ENCODE results near the gene IMMP2L. TPM values are rescaled to one million over a fixed set of nuclear protein-coding genes. Genes with fewer than 3 reads are reported as not detected.

The IMMP2L gene
- total RNA-seq, 1 experiment from 2014 or later = 8.6 TPM

DNA sequence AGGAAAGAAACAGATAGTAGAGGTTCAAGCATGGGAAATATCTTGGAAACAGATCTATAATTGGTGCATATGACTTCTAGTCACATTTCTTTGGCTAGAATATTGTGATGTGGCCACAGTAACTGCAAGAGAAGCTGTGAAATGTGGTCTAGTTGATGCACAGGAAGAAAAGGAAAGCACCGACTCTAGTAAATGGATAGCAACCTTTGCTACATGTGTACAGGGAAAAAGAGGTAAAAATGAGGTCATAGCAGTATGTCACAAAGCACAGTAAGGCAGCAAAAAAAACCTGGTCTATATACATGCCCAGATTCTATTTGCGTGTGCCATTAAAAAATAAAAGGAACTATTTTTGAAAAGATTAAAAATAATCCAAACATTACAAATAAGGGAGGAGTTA, 573.9 kb downstream of the IMMP2L start:
- H3K27ac ChIP-seq (ENCODE audit: low read length) = no peak overlapping the region
- H3K9me3 ChIP-seq (ENCODE audit: low read length) = no peaks in the 10 kb centered on the region
- ATAC-seq (no peak), DNase-seq (no peak)
- intact Hi-C loops (cut with micrococcal nuclease) = no loop called here
- no peak overlapping the region for H3K4me3 ChIP-seq (ENCODE audit: low read length)
- no peaks in the 10 kb centered on the region for H3K36me3 ChIP-seq (ENCODE audit: low read depth, low read length)
- H3K4me2 ChIP-seq (ENCODE audit: low read length) = no peak overlapping the region
- no peak overlapping the region for H2AFZ ChIP-seq (ENCODE audit: low read length)
- no peaks in the 10 kb centered on the region for H3K79me2 ChIP-seq (ENCODE audit: low read length)
- no peak overlapping the region for H3K9ac ChIP-seq (ENCODE audit: low read length)
- no peaks in the 10 kb centered on the region for H3K27me3 ChIP-seq (ENCODE audit: low read length)
- POLR2A ChIA-PET (ENCODE audit: unreplicated experiment) = no interaction called here
- no peaks in the 10 kb centered on the region for H3K9me2 ChIP-seq (replicated peaks; ENCODE audit: low read length)
- no peaks in the 10 kb centered on the region for H3K4me1 ChIP-seq (ENCODE audit: insufficient read depth, low read length)
- TF ChIP-seq EZH2 (IDR thresholded peaks at IDR 0.05; ENCODE audit: low read length, unreplicated experiment) = no peak
- TF ChIP-seq, protein P1, sequence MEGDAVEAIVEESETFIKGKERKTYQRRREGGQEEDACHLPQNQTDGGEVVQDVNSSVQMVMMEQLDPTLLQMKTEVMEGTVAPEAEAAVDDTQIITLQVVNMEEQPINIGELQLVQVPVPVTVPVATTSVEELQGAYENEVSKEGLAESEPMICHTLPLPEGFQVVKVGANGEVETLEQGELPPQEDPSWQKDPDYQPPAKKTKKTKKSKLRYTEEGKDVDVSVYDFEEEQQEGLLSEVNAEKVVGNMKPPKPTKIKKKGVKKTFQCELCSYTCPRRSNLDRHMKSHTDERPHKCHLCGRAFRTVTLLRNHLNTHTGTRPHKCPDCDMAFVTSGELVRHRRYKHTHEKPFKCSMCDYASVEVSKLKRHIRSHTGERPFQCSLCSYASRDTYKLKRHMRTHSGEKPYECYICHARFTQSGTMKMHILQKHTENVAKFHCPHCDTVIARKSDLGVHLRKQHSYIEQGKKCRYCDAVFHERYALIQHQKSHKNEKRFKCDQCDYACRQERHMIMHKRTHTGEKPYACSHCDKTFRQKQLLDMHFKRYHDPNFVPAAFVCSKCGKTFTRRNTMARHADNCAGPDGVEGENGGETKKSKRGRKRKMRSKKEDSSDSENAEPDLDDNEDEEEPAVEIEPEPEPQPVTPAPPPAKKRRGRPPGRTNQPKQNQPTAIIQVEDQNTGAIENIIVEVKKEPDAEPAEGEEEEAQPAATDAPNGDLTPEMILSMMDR (conservative IDR thresholded peaks at IDR 0.05; ENCODE audit: low read depth, low read length) = no peak
- no peak for TF ChIP-seq EZH2phosphoT487 (IDR thresholded peaks at IDR 0.05; ENCODE audit: borderline replicate concordance, low read length)
- no peaks in the 10 kb centered on the region for H4K20me1 ChIP-seq (ENCODE audit: low read length)
- H3F3A ChIP-seq (ENCODE audit: low read length, unreplicated experiment) = no peaks in the 10 kb centered on the region
- CTCF ChIA-PET = no interaction called here
- no TSS peak for BruUV-seq (replicated peaks)

DNA sequence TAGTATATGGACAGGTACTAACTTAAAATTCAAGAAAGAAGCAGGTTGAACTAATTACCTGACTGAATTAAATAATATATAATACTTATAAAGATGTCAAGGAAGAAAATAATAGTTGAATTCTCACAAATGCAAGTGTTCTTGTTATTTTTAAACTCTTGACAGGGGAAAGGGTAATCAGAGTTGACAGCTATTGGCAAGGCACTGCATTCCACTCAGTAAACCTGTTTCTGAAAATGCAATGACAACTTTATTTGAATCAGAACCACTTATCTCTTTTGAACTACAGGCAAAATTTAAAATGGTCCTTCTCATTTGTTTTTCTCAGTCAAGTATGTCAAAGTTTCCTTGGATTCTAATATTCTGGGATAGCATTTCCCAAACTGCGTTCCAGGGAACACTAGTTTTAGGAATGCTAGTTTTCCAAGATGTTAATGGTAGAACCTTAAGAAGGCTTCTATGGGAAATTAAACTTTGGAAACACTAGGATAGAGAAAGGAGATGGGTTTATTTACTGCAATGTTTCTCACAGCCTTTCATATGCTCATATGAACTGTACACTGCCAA, 575.1 kb downstream of the IMMP2L start:
- no peak overlapping the region for H3K9ac ChIP-seq (ENCODE audit: low read length)
- no peak for ATAC-seq
- no peaks in the 10 kb centered on the region for H3K79me2 ChIP-seq (ENCODE audit: low read length)
- CTCF ChIA-PET = no interaction called here
- H2AFZ ChIP-seq (ENCODE audit: low read length) = no peak overlapping the region
- intact Hi-C loops (cut with micrococcal nuclease) = no loop called here
- no peak overlapping the region for H3K4me2 ChIP-seq (ENCODE audit: low read length)
- no peaks in the 10 kb centered on the region for H3K27me3 ChIP-seq (ENCODE audit: low read length)
- no peak overlapping the region for H3K4me3 ChIP-seq (ENCODE audit: low read length)
- H3K9me2 ChIP-seq (replicated peaks; ENCODE audit: low read length) = no peaks in the 10 kb centered on the region
- H4K20me1 ChIP-seq (ENCODE audit: low read length) = no peaks in the 10 kb centered on the region
- TF ChIP-seq EZH2 (IDR thresholded peaks at IDR 0.05; ENCODE audit: low read length, unreplicated experiment) (no peak), EZH2phosphoT487 (IDR thresholded peaks at IDR 0.05; ENCODE audit: borderline replicate concordance, low read length) (no peak)
- TF ChIP-seq, protein P1 (conservative IDR thresholded peaks at IDR 0.05; ENCODE audit: low read depth, low read length) = no peak
- H3K4me1 ChIP-seq (ENCODE audit: insufficient read depth, low read length) = no peaks in the 10 kb centered on the region
- no peak for DNase-seq
- no peak overlapping the region for H3K27ac ChIP-seq (ENCODE audit: low read length)
- H3F3A ChIP-seq (ENCODE audit: low read length, unreplicated experiment) = no peaks in the 10 kb centered on the region
- POLR2A ChIA-PET (ENCODE audit: unreplicated experiment) = no interaction called here
- H3K36me3 ChIP-seq (ENCODE audit: low read depth, low read length) = no peaks in the 10 kb centered on the region
- H3K9me3 ChIP-seq (ENCODE audit: low read length) = no peaks in the 10 kb centered on the region
- no TSS peak for BruUV-seq (replicated peaks)

DNA sequence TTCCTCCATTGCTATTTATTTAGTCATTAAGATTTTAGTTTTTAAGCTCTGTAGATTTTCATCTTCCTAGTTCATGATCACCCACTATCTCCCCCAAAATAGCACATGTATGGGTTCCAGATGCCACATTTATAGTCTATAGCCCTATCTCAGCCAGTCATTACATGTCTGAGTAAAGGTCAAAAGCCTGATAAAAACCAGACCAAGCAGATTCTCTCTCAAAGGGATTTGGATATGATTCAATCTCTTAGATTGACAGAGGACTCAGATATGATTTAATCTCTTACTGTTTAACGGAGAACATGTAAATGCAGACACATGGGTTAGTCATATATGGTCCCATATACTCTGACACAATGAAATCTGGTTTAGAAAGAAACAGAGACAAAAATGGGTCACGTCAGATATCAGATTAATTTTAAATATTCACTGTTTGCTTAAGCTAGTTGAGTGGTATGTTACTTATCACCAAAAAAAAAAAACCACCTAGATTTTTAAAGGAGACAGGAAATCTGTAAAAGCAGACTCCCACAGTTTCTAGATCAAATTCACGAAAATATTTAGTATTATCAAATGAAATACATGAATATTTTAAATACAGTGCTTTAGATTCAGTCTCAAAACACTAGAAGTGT, 578.4 kb downstream of the IMMP2L start:
- no peak for ATAC-seq
- no peaks in the 10 kb centered on the region for H3K36me3 ChIP-seq (ENCODE audit: low read depth, low read length)
- H3K9me3 ChIP-seq (ENCODE audit: low read length) = no peaks in the 10 kb centered on the region
- POLR2A ChIA-PET (ENCODE audit: unreplicated experiment) = no interaction called here
- no peaks in the 10 kb centered on the region for H3K4me1 ChIP-seq (ENCODE audit: insufficient read depth, low read length)
- no peaks in the 10 kb centered on the region for H3K79me2 ChIP-seq (ENCODE audit: low read length)
- H2AFZ ChIP-seq (ENCODE audit: low read length) = no peak overlapping the region
- no peak overlapping the region for H3K4me3 ChIP-seq (ENCODE audit: low read length)
- no peaks in the 10 kb centered on the region for H3K27me3 ChIP-seq (ENCODE audit: low read length)
- TF ChIP-seq, protein P1 (conservative IDR thresholded peaks at IDR 0.05; ENCODE audit: low read depth, low read length) = no peak
- no peak for TF ChIP-seq EZH2 (IDR thresholded peaks at IDR 0.05; ENCODE audit: low read length, unreplicated experiment)
- TF ChIP-seq EZH2phosphoT487 (IDR thresholded peaks at IDR 0.05; ENCODE audit: borderline replicate concordance, low read length) = no peak
- H4K20me1 ChIP-seq (ENCODE audit: low read length) = no peaks in the 10 kb centered on the region
- DNase-seq = no peak
- no peak overlapping the region for H3K27ac ChIP-seq (ENCODE audit: low read length)
- H3K9me2 ChIP-seq (replicated peaks; ENCODE audit: low read length) = no peaks in the 10 kb centered on the region
- no peak overlapping the region for H3K4me2 ChIP-seq (ENCODE audit: low read length)
- BruUV-seq (replicated peaks) = no TSS peak
- CTCF ChIA-PET = no interaction called here
- H3F3A ChIP-seq (ENCODE audit: low read length, unreplicated experiment) = no peaks in the 10 kb centered on the region
- intact Hi-C loops (cut with micrococcal nuclease) = no loop called here
- no peak overlapping the region for H3K9ac ChIP-seq (ENCODE audit: low read length)
